Epithelial cell of esophagus (primary cell): ENCODE measurements around the gene AGPAT3.

Source experiments
- DNase-seq: peaks from one replicate; pipeline ENCODE4 v3.0.0; 2010; ENCODE audit warnings: low read depth
- H3K4me3 ChIP-seq: 2 replicates; pipeline ENCODE4 v1.5.1; 2011; ENCODE audit warnings: mild to moderate bottlenecking, low read length, control low read depth
- CTCF ChIP-seq: IDR thresholded peaks from 2 replicates; pipeline ENCODE4 v1.5.1; 2011; ENCODE audit warnings: low read depth, mild to moderate bottlenecking, low read length, control low read depth, inconsistent platforms; ENCODE audit not compliant: insufficient read depth; ENCODE audit errors: missing control alignments

Gene AGPAT3

DNA sequence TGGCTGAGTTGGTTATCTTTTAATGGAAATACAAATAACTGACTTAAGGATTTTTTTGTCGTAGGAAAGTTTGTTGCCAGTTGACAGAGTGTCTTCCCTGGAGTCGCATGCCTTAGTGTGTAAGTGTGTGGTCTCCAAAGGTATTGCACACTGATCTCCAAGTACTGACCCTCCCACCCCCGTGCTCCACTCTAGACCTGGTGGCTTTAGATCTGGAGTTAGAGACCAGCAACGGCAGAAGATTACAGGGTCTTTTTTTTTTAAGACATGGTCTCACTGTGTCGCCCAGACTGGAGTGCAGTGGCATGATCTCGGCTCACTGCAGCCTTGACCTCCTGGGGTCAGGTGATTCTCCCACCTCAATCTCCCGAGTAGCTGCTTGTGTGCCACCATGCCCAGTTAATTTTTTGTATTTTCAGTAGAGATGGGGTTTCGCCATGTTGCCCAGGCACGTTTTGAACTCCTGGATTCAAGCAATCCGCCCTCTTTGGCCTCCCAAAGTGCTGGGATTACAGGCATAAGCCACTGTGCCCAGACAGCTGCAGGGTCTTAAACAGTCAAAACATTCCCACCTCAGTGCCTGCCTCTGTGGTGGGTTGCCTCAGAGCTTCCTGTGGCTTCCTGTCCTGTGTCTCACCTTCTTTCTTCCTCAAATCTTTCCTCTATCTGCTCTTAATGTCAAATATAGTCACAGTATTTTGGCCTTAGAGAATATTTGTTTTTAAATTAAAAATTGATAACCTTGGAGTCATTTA is 154.0 kb downstream of the AGPAT3 start:
- DNase-seq: no peak
- H3K4me3 ChIP-seq: no peak overlapping the region
- TF ChIP-seq CTCF: no peak

- TF ChIP-seq CTCF: no peak
- H3K4me3 ChIP-seq: no peak overlapping the region
- no peak for DNase-seq
Observed at GRCh38 chr21:44019568-44019958, 154.5 kb downstream of the AGPAT3 start.

DNA sequence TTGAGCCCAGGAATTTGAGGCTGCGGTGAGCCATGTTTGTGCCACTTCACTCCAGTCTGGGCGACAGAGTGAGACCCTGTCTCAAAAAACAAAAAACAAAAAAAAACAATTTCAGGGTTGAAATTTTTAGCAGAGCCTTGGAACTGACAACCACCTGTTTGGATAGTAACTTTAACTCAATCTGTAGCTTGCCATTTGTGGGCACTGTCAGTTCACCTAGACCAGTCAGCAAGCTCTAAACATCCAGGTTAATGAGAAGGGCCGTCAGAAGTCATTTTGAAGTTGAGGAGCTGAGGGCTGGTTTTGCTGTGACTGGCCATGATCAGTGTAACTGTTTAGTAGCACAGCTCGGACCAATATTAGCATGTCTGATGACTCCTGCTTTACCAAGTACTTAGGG is 155.5 kb downstream of the AGPAT3 start:
- H3K4me3 ChIP-seq: no peak overlapping the region
- TF ChIP-seq CTCF: no peak
- no peak for DNase-seq

GRCh38 chr21:44021064-44021463 is 156.0 kb downstream of the AGPAT3 start:
- TF ChIP-seq CTCF: no peak
- no peak for DNase-seq
- no peak overlapping the region for H3K4me3 ChIP-seq

- no peak for TF ChIP-seq CTCF
- DNase-seq: no peak
- H3K4me3 ChIP-seq: no peak overlapping the region
Observed at GRCh38 chr21:44024257-44024656, 159.2 kb downstream of the AGPAT3 start.

- DNase-seq: peak; percentile 75
- TF ChIP-seq CTCF: peak; percentile 14
- H3K4me3 ChIP-seq: no peak overlapping the region
Observed at GRCh38 chr21:44024887-44025353, 159.9 kb downstream of the AGPAT3 start.
